Heart left ventricle (tissue), 13 donors: ENCODE results near the gene TMEM89.

ENCODE experiments used
- POLR2A ChIP-seq, 2 donors: fragments of 450-650 bp; IDR thresholded peaks; one replicate each; pipeline ENCODE4 v1.6.1; 2017; ENCODE audit warnings: antibody characterized with exemption in 2 of 2, mild to moderate bottlenecking in 2 of 2, moderate library complexity in 2 of 2
- TF ChIP-seq, protein P1 (sequence below), 12 donors: fragments of 200-600 bp; sonication (generic) in 4 of 12; IDR thresholded peaks; one replicate each; pipeline versions ENCODE4 v1.5.0 to v1.8.0; 2018 to 2022; ENCODE audit warnings: antibody characterized with exemption in 12 of 12, mild to moderate bottlenecking in 5 of 12
- donor health status: ischemic (EF 13 %, LVEDD 7.1; RV severe dilation, severe dysfunction).
- donor health status: DM: no; HTN: yes; CAD: no.
- donor health status: DM: no; HTN: no; CAD: no.
- donor health status: ischemic (EF 25% LVEDD 6.9; RV normal size, moderate dysfunction).
- donor health status: ischemic (EF 25% LVEDD 5.7; RV mildly dilated, moderate dysfunction).
- donor health status: ischemic (EF 35%, LVEDD 5.7; RV mildly dilated, moderate dysfunction).
- donor health status: nonischemic (EF 11% LVEDD 7.7; RV severe dilation, severe dysfunction).
- donor health status: DM: yes; HTN: yes; CAD: no.
- donor health status: PGD.
- donor health status: ischemic (EF 29% LVEDD 5.4; RV normal size, mild dysfunction).
- donor health status: nonischemic (EF 23%, LVEDD 6.1; RV moderate dilation, normal function).

GRCh38 chr3:48581621-48582481 is 39.7 kb downstream of the TMEM89 start:
- TF ChIP-seq, protein P1, sequence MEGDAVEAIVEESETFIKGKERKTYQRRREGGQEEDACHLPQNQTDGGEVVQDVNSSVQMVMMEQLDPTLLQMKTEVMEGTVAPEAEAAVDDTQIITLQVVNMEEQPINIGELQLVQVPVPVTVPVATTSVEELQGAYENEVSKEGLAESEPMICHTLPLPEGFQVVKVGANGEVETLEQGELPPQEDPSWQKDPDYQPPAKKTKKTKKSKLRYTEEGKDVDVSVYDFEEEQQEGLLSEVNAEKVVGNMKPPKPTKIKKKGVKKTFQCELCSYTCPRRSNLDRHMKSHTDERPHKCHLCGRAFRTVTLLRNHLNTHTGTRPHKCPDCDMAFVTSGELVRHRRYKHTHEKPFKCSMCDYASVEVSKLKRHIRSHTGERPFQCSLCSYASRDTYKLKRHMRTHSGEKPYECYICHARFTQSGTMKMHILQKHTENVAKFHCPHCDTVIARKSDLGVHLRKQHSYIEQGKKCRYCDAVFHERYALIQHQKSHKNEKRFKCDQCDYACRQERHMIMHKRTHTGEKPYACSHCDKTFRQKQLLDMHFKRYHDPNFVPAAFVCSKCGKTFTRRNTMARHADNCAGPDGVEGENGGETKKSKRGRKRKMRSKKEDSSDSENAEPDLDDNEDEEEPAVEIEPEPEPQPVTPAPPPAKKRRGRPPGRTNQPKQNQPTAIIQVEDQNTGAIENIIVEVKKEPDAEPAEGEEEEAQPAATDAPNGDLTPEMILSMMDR (IDR thresholded peaks at IDR 0.05) = no peak
- no peak for TF ChIP-seq POLR2A (IDR thresholded peaks at IDR 0.05)
